GM18498 (cell line): ENCODE measurements around the gene FBXL4.

Source experiments
- ATAC-seq: cut with Tn5 transposase; IDR thresholded peaks from one replicate; pipeline ENCODE4 v1.9.1; 2021; ENCODE audit warnings: mild to moderate bottlenecking, moderate library complexity; ENCODE audit not compliant: unreplicated experiment

FBXL4 gene

DNA sequence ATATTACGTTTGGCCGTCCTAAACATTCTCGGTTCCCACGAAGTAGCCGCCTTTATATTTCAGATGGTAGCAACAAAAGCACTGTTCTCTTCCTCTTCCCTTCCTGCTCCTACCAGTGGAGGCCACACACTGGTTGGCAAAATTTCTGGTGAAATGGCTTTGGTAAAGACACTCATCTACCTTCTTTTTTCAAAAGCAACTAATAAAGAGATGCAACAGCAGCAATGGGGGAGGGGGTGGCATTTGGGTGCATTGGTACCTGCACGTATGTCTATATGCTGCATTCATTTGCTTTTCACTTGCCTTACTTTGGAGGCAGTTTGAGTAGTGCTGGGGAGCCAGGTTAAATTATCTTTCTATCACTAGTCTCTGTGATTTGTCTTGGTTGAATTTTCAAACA, 107.4 kb downstream of the FBXL4 start:
- ATAC-seq: no peak

DNA sequence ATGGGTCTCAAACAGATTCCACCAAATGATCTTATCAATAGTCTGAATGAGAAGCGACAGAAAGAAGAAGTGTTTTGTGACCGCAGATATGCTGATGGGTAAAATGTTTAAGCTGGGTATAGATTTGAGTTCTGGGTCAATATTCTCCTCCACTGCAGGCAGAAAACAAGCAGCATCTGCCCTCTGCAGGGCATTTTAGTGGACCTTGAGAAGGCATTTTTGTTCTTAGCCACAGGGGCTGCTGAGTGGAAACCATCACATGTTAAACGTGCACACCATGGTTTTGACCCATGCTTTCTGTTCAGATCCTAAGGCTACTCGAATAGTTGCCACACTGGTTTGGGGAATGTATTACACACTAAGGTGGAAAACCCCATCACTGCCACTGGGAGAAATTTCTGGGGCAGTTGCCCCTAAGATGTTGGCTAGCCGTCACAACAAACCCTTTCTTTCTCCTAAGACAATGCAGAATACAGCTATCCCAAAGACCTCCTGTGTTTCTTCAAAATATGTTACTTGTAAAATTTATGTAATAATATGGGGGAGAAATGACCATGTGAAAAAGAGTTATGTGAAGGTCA, 107.9 kb downstream of the FBXL4 start:
- peak; percentile 39 for ATAC-seq

- no peak for ATAC-seq
Observed at GRCh38 chr6:98838975-98839374, 108.8 kb downstream of the FBXL4 start.

DNA sequence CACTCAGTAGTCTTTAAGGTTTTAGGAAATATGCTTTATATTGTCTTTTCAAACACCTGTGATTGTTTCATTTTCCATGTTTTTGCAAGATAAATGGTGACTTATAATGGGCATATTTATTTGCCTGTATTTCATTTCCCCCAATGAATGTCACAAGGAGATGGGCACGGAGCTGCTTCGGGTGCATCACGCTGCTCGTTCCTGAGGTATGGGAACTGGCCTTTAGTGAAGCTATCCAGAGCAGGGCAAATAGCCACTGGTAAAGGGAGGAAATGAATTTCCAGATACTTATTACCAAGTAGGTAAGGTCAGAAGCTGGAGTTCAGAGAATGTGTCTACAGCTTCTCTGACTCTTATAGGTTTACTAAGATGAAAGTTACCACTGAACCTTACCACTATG, 109.7 kb downstream of the FBXL4 start:
- ATAC-seq: no peak

GRCh38 chr6:98836962-98837944, 110.5 kb downstream of the FBXL4 start:
- ATAC-seq: no peak

DNA sequence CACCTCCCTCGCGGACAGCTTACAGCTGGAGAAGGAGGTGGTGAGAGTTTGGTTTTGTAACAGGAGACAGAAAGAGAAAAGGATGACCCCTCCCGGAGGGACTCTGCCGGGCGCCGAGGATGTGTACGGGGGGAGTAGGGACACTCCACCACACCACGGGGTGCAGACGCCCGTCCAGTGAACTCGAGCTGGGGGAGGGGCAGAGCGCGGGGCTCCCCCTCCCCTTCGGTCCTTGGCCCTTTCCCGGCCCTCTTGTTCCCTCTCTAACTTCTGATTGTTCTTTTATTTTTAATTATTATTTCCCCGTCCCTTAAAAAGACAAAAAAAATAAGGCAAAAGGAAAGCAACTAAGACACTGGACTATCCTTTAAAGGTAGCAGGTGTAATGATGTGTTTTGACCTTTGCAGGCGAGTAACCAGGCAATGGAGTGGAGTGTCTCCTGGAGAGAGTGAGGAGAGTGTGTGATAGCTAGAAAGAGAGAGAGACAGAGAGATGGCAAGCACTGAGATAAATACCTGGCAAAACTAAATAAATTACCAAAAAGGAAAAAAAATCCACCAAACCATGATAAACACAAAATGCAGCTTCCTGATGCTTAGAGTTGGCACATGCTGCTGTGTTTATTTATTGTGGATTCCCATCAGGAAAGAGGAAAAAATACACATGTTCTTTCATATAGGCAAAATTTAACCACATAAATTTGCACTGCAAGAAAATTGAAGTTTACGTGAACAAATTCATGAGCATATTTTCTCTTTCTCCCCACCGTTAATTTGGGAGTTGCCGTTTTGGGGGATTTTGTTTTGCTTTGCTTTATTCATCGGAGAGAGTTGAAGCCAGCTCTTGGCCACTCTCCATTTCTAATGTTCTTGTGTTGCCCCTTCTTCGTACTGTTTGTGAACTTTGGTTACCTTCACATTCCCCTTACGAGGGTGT, 111.5 kb downstream of the FBXL4 start:
- ATAC-seq: no peak

DNA sequence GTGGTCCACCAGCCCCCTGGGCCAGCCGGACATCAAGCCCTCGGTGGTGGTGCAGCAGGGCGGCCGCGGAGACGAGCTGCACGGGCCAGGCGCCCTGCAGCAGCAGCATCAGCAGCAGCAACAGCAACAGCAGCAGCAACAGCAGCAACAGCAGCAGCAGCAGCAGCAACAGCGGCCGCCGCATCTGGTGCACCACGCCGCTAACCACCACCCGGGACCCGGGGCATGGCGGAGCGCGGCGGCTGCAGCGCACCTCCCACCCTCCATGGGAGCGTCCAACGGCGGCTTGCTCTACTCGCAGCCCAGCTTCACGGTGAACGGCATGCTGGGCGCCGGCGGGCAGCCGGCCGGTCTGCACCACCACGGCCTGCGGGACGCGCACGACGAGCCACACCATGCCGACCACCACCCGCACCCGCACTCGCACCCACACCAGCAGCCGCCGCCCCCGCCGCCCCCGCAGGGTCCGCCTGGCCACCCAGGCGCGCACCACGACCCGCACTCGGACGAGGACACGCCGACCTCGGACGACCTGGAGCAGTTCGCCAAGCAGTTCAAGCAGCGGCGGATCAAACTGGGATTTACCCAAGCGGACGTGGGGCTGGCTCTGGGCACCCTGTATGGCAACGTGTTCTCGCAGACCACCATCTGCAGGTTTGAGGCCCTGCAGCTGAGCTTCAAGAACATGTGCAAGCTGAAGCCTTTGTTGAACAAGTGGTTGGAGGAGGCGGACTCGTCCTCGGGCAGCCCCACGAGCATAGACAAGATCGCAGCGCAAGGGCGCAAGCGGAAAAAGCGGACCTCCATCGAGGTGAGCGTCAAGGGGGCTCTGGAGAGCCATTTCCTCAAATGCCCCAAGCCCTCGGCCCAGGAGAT, 112.4 kb downstream of the FBXL4 start:
- ATAC-seq: no peak

DNA sequence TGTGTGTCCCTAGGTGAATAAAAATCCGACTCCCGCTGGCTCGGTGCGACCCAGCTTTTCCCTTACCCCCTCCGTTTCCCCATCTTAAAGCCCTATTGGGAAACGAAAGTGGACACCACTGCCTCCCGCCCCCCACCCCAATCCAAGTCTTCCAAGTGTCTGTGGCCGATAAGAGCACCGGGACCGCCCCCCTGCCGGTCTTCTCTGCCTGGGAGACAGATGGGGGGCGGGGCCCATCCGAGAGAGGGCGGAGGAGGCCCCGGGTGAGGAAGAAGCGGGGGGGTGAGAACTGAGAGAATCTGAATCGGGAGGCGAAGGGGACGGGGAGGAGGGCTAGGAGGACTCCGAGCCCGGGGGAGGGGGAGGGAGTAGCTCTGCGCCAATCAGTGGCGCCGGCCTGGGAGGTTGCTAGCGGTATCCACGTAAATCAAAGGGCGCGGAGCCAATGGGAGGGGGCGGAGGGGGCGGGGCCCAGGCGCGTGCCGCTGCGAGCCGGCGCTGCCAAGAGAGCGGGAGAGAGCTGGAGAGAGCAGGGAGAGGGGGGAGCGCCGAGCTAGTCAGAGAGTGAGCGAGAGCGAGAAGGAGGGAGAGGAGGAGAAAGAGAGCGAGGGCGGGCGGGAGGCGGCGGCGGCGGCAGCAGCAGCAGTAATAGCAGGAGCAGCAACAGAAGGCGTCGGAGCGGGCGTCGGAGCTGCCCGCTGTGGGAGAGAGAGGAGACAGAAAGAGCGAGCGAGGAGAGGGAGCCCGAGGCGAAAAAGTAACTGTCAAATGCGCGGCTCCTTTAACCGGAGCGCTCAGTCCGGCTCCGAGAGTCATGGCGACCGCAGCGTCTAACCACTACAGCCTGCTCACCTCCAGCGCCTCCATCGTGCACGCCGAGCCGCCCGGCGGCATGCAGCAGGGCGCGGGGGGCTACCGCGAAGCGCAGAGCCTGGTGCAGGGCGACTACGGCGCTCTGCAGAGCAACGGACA, 113.4 kb downstream of the FBXL4 start, which contains the start of gene POU3F2:
Gene POU3F2 (plus strand): TSS at position 515 of the 972 bp plus-strand sequence. CDS start 300 bp downstream, at position 815.
- peak; percentile 83 for ATAC-seq

- ATAC-seq: no peak
Observed at GRCh38 chr6:98833307-98834059, 114.3 kb downstream of the FBXL4 start.

GRCh38 chr6:98833057-98833306, 114.8 kb downstream of the FBXL4 start:
- no peak for ATAC-seq

DNA sequence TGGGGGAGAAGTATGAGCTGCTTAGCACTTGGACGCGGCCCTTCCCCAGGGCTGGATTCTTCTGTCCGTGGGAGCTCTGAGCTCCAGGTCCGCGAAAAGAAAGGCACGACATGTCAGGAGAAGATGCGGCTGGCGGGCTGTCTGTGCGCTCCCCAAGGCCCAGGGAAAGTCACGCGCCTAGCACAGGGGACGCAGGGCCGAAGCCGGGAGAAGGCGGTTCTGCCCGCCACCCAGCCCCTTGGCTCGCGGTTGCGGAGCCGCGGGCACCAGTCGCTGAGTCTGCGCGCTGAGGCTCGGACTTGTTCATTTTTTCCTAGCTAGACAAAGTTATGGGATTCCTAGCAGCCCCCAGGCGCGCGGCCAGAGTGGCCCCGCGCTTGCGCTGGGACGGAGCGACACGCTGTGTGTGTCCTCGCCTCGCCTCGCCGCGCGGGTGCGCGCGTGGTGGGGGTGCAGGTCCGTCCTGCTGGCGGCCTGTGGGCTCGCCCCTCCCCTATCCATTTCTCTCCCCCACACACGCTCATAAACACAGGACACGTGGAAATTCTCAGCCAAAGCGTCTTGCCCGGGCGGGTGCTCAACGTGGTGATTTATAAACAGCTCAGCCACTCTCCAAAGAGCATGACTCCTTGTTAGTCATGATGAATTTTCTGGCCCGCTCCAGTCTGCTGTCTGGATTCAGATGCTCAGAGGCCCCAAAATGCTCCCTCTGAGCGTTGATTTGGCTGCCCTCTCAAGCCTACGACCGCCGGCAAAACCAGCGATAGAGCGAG, 115.3 kb downstream of the FBXL4 start:
- no peak for ATAC-seq

DNA sequence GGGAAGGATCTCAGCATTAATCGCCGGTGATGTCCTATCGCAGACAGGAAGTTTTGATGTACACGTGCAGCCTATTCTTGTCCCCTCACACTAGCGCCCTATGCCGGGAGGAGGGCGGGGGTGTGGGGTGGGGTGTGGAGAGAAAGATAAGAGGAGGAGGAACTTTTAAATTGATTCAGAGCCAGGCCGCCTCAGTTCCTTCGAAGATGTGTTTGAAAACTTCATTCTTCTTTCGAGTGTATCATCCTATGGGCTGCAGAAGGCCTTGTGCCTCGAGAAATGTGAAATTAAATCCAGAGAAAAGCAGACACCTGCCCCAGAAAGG, 115.8 kb downstream of the FBXL4 start:
- no peak for ATAC-seq

DNA sequence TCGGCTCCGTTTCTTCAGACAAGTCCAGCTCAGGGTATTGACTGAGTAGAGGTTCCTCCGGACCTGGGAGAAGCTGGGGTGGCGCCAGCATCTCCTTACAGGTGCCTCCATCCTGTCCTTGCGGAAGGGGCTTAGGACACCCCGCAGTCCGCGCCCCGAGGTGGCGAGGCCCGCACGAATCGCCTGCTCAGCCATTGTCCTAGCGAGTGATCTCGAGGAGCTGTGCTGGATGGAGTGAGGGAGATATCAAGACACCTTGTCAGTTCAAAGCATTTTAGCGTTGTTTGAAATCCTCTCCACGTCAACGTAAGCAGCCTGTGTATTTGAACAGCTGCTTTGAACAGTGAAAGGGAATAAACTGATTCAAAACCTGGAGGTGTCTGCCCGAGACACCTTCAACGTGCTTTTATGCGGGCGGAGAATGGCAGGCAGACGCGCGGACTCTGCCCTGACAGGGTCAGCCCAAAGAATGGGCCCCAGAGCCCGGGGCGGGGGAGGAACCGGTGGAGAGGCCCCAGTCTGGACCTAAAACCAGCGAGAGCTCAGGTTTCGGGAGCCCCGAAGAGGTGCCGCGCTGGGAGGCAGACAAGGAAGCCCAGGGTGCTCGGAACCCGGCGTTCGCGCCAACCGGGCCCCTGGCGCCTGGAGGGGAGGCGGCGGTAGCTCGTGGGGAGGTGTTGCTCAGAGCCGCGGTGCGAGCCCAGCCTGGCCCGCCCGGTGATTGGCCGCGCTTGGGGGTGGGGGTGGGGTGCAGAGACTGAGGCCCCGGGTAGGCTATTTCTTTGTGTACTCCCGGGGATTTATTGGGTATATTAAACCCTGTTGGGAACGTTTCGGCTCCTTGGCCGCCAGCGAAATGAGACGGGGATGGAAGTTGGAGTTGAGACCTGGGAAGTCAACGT, 116.4 kb downstream of the FBXL4 start:
- no peak for ATAC-seq

GRCh38 chr6:98830146-98830545, 117.6 kb downstream of the FBXL4 start:
- no peak for ATAC-seq

GRCh38 chr6:98828941-98829411, 118.8 kb downstream of the FBXL4 start:
- no peak for ATAC-seq

DNA sequence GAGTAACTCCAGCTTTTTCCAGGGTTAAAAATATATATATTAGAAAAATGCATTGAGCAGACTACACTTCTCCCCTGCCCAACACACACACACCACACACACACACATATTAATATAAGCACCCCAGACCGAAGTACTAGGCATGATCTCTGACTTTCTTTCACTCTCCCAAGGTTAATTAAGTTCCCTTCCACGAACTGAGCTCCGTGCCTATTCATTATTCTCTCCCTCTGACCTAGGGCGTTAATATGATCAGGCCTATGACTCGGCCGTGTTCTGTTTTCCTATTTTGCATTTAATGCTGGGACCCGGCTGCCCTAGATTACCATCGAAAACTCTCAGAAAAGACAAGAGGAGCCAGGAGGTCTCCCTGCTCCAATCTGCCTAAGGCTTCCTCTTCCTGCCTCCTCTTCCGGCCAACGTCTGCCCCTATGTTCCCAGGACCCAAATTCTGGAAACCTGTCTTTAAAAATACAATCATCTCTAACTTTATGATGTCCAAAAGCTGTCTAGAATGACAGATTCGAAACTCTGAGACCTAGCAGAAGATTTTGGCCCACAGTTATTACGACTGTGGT, 119.4 kb downstream of the FBXL4 start:
- ATAC-seq: no peak
